Muscle of arm (tissue), 12 donors: ENCODE measurements around the gene SLC9A3. TPM values are rescaled to one million over a fixed set of nuclear protein-coding genes. Genes with fewer than 3 reads are reported as not detected.
"Not testable (repeated sequence)": the region's sequence is repeated elsewhere in the genome, so short reads cannot be mapped to it uniquely, and the experiment has no call there.

Experiments
- DNase-seq: peaks from one replicate; pipeline ENCODE4 v3.0.0-alpha.2; 2013
- polyA plus RNA-seq, 12 donors: library from polyadenylated mRNA; unstranded; fragments of 120-200 nt; gene quantifications; one replicate each; pipeline ENCODE4 v1.2.1, GENCODE V29; 2013; ENCODE audit not compliant: insufficient read length in 12 of 12

Gene SLC9A3
- polyA plus RNA-seq, 12 donors: 1.6 to 6.9 (median 2.3) TPM; not detected in 1

DNA sequence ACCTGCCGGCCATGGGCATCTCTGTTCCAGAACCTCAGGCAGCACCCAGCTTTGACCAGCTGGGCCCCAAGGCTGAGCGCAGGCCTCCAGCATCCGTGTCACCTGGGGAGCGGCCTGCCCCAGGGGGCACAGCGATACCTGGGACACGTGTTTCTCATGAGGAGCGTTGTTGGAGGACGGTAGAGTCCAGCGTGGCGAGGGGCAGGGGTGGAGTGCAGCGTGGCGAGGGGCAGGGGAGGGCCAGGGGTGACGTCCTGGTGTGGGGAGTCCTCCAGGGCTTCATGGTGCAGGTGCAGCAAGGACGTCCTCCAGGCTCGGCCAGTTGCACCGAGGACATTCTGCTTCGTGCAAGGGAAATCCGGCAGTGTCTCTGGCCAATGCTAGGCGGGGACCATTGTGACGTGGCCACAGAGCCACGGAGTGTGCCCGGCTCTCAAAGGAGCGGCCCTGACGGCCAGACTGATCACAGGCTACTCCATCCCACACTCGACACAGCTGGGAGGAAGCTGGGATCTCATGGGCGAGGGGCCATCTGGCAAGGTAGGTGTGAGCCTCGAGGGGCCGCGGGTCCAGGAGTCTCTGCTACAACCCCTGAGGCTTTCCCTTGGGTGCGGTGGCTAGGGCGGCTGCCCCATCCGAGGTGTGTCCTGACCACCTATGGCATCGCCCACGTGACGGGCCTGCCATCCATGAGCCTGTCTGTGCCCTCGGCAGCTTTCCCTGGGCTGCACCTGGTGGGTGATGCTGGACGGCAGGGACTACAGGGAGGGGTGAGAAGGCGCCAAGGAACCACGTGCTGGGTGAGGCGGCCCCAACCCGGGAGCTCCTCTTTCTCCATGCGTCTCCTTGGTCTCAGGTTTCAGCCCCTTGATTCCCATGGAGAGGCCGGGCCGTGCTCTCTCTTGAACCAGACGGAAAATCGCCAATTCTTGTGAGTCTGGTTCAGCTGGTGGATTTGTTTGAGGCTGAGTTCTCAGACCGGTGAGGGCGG lies 33.8 kb downstream of the SLC9A3 start:
- no peak for DNase-seq

DNA sequence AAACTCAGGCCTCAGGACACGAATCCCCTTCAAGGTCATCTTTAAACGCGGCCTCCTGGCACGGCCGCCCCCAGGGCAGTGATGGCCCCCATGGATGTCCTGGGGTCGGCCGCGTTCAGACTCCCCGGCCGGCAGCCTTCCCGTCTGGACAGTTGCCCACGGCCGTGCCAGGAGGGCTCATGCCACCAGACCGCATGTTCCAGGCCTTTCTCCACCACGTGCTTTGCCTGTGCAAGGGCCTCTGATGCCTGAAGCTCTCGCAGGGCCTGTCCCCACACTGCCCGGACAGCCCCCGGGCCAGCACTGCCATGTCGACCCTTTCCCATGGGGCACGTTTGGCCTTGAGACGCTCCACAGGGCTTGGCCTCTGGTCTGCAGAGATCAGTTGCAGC lies 34.6 kb downstream of the SLC9A3 start:
- no peak for DNase-seq

DNA sequence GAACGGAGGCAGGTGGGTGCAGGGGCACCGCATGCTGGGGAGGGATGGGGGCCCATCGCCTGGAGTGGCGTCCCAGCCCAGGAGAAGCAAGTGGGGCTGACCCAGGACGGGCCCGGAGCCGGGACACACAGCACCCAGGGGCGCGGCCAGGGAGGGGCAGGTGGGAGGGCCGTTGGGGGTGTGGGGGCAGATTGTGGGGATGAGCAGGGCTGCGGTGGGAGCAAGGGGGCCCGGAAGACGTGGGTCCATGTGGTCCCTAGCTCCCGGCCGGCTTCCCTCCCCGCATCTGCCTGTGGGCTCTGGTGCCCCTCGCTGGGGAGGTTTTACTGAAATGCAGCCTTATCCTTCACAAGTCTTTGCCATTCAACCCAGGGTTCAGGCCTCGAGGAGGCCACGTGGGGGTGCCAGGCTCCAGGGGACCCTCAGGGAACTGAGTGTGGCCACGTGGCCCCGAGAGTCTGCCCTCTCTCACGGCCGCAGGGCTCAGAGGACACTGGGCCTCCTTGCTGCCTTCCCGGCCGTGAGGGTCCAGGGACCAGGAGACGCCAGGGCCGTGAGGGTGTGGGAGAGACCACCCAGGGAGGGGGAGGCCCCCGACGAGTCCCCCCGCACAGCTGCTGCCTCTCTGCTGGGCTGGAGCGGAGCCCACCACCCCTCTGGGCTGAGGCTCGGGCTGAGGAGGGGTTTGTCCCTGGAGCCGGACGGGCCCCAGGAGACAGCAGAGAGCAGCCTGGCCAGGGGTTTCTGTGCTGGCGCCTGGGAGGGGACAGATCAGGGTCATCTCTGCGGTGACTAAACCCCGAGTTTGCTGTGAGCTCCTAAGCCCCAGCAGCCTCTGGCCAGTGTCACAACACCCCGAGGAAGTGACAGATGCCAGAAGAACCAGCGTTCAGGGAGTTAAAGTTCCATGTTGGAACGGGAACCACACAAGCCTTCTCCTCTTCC lies 35.2 kb downstream of the SLC9A3 start:
- DNase-seq: no peak

DNA sequence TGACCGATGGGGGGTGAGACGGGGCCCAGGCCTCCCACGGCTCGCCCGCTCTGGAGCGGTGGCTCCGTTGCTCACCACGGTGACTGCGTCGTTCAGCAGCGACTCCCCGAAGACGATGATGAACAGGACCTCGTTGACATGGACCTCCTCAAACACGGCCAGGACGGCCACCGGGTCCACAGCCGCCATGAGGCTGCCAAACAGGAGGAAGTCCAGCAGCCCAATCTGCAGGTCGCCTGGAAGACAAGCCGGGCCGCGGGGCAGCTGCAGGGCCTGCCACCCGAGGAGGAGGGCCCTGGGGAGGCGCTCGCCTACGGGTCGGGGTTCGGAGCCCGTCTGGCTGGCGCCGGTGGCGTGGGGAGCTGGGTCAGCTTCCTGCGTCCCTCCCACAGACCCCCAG lies 36.0 kb downstream of the SLC9A3 start:
- DNase-seq: no peak

DNA sequence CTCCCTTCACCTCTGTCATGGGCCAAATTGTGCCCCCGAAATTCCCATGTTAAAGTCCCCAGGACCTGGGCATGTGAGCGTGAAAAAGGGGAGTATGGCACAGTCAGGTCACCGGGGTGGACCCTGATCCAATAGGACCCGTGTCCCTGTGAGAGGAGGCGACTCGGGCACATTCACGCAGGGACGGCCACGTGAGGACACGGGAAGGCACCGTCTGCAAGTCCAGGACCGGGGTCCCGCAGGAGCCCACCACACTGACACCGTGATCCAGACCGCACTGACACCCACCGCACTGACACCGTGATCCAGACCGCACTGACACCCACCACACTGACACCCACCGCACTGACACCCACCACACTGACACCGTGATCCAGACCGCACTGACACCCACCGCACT lies 37.7 kb downstream of the SLC9A3 start:
- not testable (repeated sequence) for DNase-seq

DNA sequence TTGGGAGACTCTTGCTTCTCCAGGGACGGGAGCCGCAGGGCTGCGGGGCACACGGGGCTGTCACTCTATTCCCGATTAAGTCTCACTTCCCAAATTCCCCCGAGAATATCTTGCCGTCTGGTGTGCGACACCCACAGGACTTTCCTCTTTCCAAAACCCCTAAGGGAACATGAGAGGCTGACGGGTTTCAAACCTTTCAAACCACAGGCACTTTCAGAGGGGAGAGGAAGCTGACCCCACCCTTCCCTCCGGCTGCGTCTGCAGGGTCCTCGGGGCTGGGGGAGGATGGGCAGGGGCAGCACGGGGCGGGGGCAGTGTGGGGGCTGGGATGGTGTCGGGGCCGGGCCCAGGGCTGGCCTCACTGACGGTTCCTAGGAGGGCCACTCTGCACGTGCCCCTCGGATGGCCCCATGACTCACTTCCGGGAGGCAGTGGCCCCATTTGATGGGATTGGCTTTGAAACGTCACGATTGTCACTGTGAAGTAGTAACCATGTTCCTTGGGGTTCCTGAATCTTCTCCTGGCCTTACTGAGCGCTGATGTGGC lies 38.2 kb downstream of the SLC9A3 start:
- DNase-seq: no peak

DNA sequence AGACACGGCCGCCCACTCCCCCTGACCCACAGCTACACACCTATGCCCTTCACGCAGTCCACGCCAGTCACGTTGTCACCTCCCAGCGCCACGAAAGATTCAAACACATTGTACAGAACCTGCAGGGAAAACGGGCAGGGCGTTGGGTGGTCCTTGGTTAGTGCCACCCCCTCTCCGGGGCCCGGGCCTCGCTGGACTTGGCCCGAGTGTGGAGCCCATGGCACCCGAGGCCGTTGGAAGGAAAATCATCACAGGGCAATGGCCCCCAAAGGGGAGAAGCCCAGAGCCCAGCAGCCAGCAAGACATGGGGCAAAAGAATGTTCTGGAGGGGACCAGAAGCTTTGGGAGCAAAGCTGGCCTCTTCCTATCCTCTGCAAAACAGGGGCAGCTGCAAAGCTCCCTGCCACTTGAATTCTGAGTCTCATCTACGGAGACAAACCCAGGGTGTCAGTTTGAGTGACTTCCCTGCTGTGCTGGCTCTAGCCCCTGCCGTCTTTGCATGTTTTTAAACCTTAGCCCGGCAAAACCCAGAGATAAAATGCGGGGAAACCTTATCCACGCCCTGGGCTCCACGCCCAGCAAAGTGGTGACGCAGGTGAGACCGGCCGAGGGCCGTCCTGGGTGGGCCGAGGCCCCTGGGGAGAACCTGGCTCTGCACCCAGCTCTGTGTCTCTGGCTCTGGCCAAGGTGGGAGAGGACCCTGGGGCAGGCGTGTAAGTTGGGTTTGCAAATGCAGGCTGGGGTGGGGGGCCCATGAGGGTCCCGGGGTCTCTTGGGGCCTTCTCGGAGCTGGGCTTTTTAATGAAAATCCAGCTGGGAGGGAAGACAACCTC lies 38.9 kb downstream of the SLC9A3 start:
- DNase-seq: no peak

DNA sequence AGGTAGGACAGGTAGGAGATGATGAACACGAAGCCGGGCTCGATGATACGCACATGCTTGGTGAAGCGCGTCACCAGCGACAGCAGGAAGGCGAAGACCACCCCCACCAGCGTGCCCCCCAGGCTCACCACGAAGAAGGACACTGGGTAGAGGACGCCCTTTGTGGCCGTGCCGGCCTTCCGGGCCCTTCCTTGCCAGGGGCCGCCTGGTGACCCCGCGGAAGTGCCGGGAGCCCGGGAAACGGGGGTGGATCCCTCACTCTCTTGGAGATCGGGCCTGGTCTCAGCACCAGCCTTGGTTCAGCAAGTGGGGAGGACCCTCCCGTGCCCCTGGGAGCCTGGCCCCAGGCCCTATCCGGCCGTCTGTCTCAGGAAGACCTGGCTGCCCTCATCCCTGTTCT lies 39.7 kb downstream of the SLC9A3 start:
- no peak for DNase-seq

DNA sequence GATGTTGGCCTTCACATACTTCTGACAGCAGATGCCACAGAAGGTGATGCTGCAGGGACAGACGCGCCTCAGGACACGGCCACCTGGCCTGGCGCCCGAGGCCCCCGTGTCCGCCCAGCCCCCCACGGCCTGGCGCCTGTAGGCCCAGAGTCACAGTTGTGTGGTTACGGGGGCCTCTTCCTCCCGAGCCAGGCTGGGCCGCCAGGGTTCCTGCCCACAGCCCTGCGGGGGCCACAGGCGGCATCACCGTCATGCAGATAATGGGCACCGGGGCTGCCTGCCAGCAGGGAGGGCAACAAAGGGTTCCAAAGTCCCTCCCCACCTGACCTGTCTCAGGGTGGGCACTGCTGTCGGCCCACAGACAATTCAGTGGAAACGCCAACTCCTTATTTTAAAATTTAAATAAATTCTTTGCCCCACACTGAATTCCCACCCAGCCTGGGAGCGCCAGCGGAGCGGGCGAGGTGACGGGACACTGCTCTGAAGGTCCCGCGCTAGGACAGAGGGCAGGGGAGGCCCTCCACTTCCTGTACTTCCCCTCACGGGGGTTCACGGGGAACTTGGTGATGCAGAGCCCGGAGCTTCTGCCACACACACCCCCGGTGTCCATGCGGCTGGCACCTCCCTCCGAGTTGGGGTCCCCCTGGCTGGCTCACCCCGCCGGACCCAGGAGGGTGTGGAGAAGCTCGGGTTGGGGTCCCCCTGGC lies 40.7 kb downstream of the SLC9A3 start:
- DNase-seq: no peak

DNA sequence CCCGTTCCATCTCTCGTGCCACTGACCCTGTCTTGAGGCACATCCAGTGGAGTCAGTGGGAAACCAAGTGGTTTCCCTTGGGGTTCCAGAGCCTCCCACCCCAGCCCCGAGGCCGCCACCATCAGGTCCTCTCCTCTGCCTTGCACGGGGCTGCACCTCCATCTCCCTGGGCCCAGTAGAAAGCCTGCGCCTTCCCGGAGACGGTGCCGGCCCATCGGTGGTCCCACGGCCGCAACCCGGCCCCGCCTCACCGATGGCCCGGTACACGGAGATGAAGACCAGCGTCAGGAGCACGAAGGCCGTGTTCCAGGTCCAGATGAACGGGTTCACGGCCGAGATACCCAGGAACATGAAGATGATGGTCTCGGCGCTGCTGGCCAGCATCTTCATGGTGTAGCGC lies 41.2 kb downstream of the SLC9A3 start:
- no peak for DNase-seq

DNA sequence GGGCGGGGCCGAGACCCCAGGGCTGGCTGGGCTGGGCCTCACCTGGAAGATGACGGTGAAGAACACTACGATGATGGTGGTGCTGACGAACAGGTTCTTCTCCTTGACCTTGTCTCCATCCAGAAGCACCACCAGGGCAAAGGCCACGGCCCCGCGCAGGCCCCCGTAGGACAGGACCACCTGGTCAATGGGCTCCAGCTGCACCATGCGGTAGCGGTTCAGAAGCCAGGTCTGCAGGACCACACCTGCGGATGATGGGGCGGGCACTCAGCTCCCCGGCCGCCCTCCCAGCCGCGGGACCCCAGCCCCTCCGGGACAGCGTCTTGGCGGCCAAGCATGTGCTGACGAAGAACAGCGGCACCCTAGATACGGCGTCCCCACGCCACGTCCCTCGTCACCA lies 41.7 kb downstream of the SLC9A3 start:
- no peak for DNase-seq

DNA sequence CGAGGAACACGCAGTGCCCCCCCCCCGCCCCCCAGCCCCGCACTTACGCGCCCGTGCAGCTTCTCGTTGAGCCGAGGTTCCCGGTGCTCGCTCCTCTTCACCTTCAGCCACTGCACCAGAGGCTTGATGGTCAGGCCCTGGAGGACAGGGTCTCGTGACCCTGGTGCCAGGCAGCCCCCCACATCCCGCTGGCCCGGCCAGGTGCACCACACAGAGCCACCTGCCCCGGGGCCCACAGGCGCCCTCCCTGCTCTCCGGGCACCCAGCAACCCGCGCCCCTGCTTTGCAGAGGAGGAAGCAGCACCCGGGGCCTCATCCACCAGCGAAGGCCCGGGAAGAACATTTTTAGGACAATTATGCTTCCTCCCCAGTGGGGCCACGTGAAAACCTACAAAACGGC lies 42.2 kb downstream of the SLC9A3 start:
- DNase-seq: no peak

DNA sequence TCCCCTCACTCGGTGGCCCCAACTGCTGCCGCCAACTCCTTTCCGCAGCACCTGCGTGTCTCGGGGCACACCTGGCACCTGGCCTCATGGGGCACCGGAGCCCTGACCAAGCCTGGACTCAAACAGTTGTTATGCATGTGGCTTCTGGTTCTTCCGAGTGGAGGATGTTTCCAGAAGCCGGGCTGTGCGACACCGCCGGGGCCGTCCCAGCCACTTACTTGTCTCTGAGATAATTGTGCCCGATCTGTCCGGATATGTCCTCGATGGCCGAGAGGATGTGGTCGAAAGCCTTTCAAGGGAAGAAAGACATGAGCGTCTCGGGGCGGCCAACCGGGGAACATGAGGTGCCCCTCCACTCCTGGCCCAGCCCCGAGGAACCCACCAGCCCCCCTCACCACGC lies 42.9 kb downstream of the SLC9A3 start:
- DNase-seq: no peak

DNA sequence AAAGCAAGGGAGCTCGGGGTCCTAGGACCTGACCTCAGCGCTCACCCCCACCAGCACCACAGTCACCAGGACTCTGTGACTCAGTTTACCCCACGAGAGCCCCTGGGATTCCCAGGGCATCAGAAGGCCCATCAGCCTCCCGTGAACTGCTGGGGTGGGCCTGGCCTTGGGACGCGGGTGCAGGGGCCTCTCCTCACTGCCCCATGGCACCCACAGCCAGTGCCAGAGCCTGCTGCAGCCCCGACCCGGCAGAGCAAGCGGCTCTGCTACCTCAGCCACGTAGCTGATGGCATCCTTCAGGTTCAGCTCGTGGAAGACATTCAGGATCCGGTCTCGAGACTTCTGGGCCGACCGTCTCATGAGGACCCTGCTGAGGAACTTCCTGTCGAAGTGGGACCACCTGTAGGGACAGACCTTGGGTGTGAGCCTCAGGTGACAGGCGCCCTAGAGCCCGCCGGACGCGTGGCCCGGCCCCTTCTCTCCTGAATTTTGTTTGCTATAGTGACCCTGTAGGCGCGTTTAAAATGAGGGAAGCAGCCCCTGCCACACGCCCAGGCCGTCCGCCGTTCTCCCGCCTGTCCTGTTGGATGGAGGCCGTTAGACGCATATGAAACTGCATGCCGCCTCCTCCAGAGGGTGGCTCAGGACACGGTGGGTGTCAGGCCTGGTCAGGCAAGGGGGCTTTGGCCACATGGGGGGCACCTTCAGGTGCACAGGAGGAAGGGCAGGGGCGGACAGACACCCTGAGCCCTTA lies 44.5 kb downstream of the SLC9A3 start:
- DNase-seq: no peak

DNA sequence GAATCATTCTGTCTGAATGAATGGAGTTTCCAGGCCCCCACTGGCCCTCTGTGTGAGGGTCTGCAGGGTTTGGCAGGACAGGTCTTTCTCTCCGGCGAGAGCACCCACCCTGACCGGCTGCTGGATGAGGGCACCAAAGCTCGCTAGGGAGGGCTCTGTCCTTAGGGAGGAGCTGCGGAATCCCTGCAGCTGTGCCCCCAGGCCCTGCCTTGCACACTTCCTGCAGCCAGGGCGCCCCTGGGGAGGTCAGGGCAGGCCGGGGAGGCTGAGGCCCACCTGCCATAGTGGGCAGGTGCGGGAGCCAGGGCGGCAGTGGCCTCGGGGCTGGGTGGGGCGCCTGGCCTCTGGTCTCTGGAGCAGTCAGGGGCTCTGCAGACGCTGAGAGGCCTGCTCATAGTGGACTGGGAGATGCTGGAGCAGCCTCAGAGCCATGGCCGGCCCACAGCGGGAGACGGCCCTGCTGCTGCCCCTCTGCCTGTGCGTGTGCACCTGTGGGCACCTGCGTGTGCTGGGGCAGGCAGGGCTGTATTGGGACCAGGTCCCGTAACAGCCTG lies 45.2 kb downstream of the SLC9A3 start:
- no peak for DNase-seq

DNA sequence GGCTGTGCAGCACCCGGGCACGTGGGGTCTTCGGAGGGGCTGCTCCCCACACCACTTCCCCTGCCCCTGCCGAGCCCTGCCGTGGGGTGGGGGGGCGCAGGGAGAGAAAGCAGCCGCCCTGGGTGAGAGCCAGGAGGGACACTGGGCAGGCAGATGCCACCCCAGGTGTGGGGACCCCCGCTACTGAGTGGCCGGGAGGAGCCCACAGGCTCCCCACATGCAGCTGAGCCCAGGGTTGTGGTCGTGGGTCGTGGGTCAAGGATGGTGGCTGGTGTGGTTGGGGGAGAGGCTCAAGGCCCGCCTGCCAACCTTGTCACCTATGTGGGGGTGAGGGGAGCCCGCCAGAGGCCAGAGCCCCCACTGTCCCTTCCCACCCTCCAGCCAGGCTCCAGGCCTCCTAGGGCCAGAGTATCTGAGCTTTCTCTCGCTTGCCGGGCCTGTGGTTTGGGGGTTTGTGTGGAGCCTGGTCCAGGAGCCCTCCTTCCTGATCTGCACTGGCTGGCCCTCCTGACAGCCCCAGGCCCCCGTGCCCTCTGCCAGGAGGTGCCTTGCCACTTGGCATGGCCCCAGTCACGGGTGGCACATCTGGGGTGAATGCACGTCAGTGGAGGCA lies 45.8 kb downstream of the SLC9A3 start:
- DNase-seq: no peak

DNA sequence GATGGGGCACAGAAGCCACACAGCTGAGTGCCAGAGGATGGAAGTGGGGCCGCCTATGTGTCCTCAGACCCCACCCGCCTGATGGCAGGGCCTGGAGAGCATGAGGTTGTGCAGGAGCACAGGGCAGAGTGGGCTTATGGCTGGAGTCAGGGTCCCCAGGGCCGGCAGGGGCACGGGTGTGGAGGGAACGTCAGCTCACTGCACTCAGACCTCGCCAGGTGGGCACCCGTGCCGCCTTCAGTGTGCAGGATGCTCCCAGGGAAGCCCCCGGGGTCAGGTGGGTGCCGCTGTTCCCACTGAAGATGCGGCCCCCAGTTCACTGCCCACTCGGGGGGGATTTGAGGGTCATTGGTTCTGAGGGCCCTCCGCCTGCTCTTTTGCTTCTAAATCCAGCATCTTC lies 46.4 kb downstream of the SLC9A3 start:
- DNase-seq: no peak

DNA sequence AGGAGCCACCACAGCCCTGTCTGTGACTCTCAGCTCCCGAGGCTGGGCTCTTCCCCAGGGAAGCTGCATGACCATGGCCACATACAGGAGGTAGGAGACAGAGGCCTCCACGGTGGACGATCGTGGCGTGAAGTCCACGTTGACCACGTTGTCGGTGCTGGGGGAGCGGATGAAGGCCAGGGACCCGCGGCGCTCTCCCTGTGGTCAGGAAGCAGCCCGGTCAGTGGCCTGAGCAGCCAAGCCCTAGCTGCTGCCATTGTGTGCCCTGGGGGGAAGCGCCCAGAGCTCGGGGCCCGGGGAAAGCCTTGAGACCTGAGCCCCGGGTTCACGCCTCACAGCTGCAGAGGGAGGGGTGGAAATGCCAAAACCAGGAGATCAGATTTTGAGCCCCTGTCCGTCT lies 47.0 kb downstream of the SLC9A3 start:
- DNase-seq: no peak

DNA sequence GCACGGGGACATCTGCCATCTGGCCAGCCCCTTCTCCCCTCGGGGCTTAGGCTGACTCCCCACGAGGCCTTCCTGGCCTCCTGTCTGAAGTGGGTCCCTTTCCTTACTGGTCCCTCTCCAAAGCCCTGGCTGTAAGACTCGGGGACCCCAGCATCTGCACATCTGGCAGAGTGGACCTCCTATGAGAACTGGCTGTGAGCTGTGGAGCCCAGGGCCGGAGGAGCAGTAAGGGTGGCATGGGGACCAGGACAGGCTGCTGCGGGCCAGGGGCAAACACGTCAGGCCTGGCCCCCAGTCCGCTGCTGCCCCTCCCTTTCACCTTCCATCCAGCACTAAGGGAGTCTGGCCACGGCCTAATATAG lies 47.5 kb downstream of the SLC9A3 start:
- DNase-seq: no peak
